DND-41 (cell line): ENCODE measurements around the gene PLEKHA7.

Source experiments
- ATAC-seq: fragments of 200-7000 bp; cut with Tn5 transposase; 3 replicates; pipeline ENCODE4 v1.9.1; 2021; ENCODE audit warnings: low read depth; ENCODE audit not compliant: insufficient read depth
- DNase-seq: peaks from one replicate; pipeline ENCODE4 v3.0.0-alpha.2; 2020
- H2AFZ ChIP-seq: 2 replicates; pipeline ENCODE4 v1.6.0; 2012; ENCODE audit warnings: low read depth, low read length
- H3K27ac ChIP-seq: 2 replicates; pipeline ENCODE4 v1.5.1; 2012; ENCODE audit warnings: low read length, inconsistent platforms
- H3K27me3 ChIP-seq: fragments of 200-600 bp; sonication (generic); 2 replicates; pipeline ENCODE4 v1.6.0; 2012; ENCODE audit warnings: low read length, mild to moderate bottlenecking, inconsistent platforms; ENCODE audit not compliant: insufficient read depth, poor library complexity
- H3K36me3 ChIP-seq: 2 replicates; pipeline ENCODE4 v1.5.1; 2012; ENCODE audit warnings: low read length, inconsistent platforms; ENCODE audit not compliant: insufficient read depth
- H3K4me1 ChIP-seq: 2 replicates; pipeline ENCODE4 v1.5.1; 2012; ENCODE audit warnings: mild to moderate bottlenecking, low read length; ENCODE audit not compliant: insufficient read depth
- H3K4me2 ChIP-seq: 2 replicates; pipeline ENCODE4 v1.6.0; 2012; ENCODE audit warnings: mild to moderate bottlenecking, moderate library complexity, low read length, inconsistent platforms; ENCODE audit not compliant: insufficient read depth
- H3K4me3 ChIP-seq, 2 experiments: fragments of 200-600 bp in 1 of 2; shearing (Covaris generic) in 1 of 2; 2 replicates each; pipeline ENCODE4 v1.5.1; 2012 to 2016; ENCODE audit warnings: inconsistent platforms in 2 of 2, low read length in 2 of 2, mild to moderate bottlenecking in 2 of 2, low read depth in 1 of 2, moderate library complexity in 1 of 2
- H3K79me2 ChIP-seq: 2 replicates; pipeline ENCODE4 v1.6.0; 2012; ENCODE audit warnings: low read length, inconsistent platforms; ENCODE audit not compliant: insufficient read depth
- H3K9ac ChIP-seq: 2 replicates; pipeline ENCODE4 v1.6.0; 2012; ENCODE audit warnings: low read depth, mild to moderate bottlenecking, inconsistent platforms, low read length, moderate library complexity
- H3K9me3 ChIP-seq: 2 replicates; pipeline ENCODE4 v1.5.1; 2012; ENCODE audit warnings: low read length, moderate library complexity, mild to moderate bottlenecking, inconsistent platforms; ENCODE audit not compliant: insufficient read depth, severe bottlenecking
- H4K20me1 ChIP-seq: 2 replicates; pipeline ENCODE4 v1.6.0; 2012; ENCODE audit warnings: low read length; ENCODE audit not compliant: insufficient read depth
- EZH2 ChIP-seq: IDR thresholded peaks from 3 replicates; pipeline ENCODE4 v1.6.1; 2012; ENCODE audit warnings: borderline replicate concordance, low read depth, mild to moderate bottlenecking, moderate library complexity, low read length, inconsistent platforms; ENCODE audit not compliant: severe bottlenecking
- TF ChIP-seq, protein P1 (sequence below): IDR thresholded peaks from 2 replicates; pipeline ENCODE4 v1.5.1; 2012; ENCODE audit warnings: borderline replicate concordance, low read length, moderate library complexity, mild to moderate bottlenecking; ENCODE audit not compliant: poor library complexity, severe bottlenecking; ENCODE audit errors: extremely low read depth

Gene PLEKHA7

GRCh38 chr11:16800382-16800781 is 213.8 kb downstream of the PLEKHA7 start:
- Histone ChIP-seq H3K4me3 (no peak overlapping the region), H4K20me1 (no peaks in the 10 kb centered on the region), H3K4me1 (no peaks in the 10 kb centered on the region), H3K9ac (no peak overlapping the region), H3K79me2 (no peaks in the 10 kb centered on the region), H3K27ac (no peak overlapping the region), H3K36me3 (no peaks in the 10 kb centered on the region), H3K27me3 (peaks cover 5% of the 10 kb centered on the region), H3K9me3 (no peaks in the 10 kb centered on the region), H2AFZ (no peak overlapping the region), H3K4me2 (no peak overlapping the region)
- ATAC-seq = no peak
- TF ChIP-seq EZH2 = no peak
- TF ChIP-seq, protein P1, sequence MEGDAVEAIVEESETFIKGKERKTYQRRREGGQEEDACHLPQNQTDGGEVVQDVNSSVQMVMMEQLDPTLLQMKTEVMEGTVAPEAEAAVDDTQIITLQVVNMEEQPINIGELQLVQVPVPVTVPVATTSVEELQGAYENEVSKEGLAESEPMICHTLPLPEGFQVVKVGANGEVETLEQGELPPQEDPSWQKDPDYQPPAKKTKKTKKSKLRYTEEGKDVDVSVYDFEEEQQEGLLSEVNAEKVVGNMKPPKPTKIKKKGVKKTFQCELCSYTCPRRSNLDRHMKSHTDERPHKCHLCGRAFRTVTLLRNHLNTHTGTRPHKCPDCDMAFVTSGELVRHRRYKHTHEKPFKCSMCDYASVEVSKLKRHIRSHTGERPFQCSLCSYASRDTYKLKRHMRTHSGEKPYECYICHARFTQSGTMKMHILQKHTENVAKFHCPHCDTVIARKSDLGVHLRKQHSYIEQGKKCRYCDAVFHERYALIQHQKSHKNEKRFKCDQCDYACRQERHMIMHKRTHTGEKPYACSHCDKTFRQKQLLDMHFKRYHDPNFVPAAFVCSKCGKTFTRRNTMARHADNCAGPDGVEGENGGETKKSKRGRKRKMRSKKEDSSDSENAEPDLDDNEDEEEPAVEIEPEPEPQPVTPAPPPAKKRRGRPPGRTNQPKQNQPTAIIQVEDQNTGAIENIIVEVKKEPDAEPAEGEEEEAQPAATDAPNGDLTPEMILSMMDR = no peak
- no peak for DNase-seq

DNA sequence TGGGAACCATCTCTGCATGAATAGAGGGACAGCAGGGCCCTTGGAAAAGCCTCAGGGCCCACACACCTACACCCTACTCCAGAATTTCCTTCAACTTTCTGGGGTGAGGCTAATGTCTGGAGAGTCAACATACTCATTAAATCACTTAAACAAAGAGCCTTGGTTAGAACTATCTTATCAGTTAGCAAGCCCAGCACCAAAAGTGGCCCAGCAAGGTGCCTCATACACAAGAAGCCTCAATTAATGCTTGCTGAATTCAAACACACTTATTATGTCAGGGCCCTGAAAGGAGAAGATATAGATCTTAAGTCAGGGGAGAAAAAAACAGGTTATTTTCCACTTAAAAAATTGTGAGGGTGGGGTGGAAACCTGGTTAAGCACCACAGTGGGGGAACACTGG is 214.3 kb downstream of the PLEKHA7 start:
- ATAC-seq (no peak), DNase-seq (no peak)
- Histone ChIP-seq H3K36me3 (no peaks in the 10 kb centered on the region), H3K4me2 (no peak overlapping the region), H3K9ac (no peak overlapping the region), H3K9me3 (no peaks in the 10 kb centered on the region), H3K27ac (no peak overlapping the region), H3K4me1 (no peaks in the 10 kb centered on the region), H2AFZ (no peak overlapping the region), H3K4me3 (no peak overlapping the region), H3K79me2 (no peaks in the 10 kb centered on the region), H4K20me1 (no peaks in the 10 kb centered on the region), H3K27me3 (peaks cover 5% of the 10 kb centered on the region)
- no peak for TF ChIP-seq EZH2
- TF ChIP-seq, protein P1 = no peak

GRCh38 chr11:16799221-16799620 is 215.0 kb downstream of the PLEKHA7 start:
- Histone ChIP-seq H3K36me3 (no peaks in the 10 kb centered on the region), H3K9ac (no peak overlapping the region), H3K9me3 (no peaks in the 10 kb centered on the region), H3K27me3 (peaks cover 5% of the 10 kb centered on the region), H2AFZ (no peak overlapping the region), H3K4me1 (no peaks in the 10 kb centered on the region), H3K27ac (no peak overlapping the region), H4K20me1 (no peaks in the 10 kb centered on the region), H3K4me2 (no peak overlapping the region), H3K79me2 (no peaks in the 10 kb centered on the region), H3K4me3 (no peak overlapping the region)
- ATAC-seq (no peak), DNase-seq (no peak)
- TF ChIP-seq EZH2 = no peak
- TF ChIP-seq, protein P1 = no peak

DNA sequence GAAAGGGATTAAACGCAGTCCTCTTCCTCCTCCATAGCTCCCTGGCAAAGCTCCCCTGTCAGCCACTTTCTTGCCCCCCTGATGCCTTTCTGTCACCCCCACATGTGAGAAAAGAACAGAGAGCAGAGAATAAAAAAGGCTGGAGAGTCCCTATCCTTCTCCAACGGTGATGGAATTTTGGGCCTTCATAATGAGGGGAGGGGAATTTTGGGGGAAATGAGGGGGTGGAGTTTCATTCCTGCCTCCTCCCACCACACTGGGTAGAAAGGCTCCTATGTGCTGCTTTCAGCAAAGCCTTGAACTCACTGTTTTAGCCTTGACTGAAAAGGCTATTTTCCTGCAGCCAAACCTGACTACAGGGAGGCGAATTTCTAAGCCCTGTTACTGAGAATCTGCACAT is 216.4 kb downstream of the PLEKHA7 start:
- Histone ChIP-seq H4K20me1 (no peaks in the 10 kb centered on the region), H3K27ac (no peak overlapping the region), H3K27me3 (peaks cover 5% of the 10 kb centered on the region), H2AFZ (no peak overlapping the region), H3K9ac (no peak overlapping the region), H3K9me3 (no peaks in the 10 kb centered on the region), H3K79me2 (no peaks in the 10 kb centered on the region), H3K4me1 (peaks cover 3% of the 10 kb centered on the region; the same call in 1 of the 2 replicates), H3K4me3 (no peak overlapping the region), H3K36me3 (no peaks in the 10 kb centered on the region), H3K4me2 (no peak overlapping the region)
- no peak for DNase-seq
- ATAC-seq = no peak
- TF ChIP-seq EZH2 = no peak
- TF ChIP-seq, protein P1 = no peak
